ENCODE measurements around the gene TMEM116. TPM values are rescaled to one million over a fixed set of nuclear protein-coding genes. Genes with fewer than 3 reads are reported as not detected.

TMEM116 gene
- total and polyA plus RNA-seq, 7 donors, result 3.0 to 16.6 (median 7.5) TPM

DNA sequence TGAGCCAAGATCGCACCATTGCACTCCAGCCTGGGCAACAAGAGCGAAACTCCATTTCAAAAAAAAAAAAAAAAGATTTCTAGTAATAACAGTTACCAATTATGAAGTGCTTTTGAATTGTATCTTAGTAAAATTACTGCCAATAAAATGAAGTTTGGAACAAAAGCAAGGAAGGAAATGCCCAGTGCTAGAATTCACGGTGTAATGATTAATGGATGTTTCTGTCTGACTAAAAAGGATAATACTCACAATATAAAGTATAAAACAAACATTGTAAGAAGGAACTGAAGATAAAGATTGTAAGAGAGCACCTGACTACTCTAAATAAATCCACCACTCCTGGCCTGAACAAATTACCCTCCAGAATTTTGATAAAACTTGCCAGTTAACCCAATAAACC, 4.0 kb downstream of the TMEM116 start:
- Histone ChIP-seq H3K4me3 (no peak overlapping the region), H3K4me1 (peaks cover 0 to 31% (median 19%) of the 10 kb centered on the region in 4 donors), H3K9me3 (no peaks in the 10 kb centered on the region), H3K27me3 (no peaks in the 10 kb centered on the region), H3K36me3 (no peaks in the 10 kb centered on the region), H3K27ac (no peak overlapping the region)
- TF ChIP-seq EP300 (IDR thresholded peaks at IDR 0.05) (no peak), POLR2AphosphoS5 (IDR thresholded peaks at IDR 0.05) (no peak), POLR2A (IDR thresholded peaks at IDR 0.05) (no peak)
- TF ChIP-seq, protein P1, sequence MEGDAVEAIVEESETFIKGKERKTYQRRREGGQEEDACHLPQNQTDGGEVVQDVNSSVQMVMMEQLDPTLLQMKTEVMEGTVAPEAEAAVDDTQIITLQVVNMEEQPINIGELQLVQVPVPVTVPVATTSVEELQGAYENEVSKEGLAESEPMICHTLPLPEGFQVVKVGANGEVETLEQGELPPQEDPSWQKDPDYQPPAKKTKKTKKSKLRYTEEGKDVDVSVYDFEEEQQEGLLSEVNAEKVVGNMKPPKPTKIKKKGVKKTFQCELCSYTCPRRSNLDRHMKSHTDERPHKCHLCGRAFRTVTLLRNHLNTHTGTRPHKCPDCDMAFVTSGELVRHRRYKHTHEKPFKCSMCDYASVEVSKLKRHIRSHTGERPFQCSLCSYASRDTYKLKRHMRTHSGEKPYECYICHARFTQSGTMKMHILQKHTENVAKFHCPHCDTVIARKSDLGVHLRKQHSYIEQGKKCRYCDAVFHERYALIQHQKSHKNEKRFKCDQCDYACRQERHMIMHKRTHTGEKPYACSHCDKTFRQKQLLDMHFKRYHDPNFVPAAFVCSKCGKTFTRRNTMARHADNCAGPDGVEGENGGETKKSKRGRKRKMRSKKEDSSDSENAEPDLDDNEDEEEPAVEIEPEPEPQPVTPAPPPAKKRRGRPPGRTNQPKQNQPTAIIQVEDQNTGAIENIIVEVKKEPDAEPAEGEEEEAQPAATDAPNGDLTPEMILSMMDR (IDR thresholded peaks at IDR 0.05), result no peak
- no peak for DNase-seq
- 22 to 58% methylated on average over 3 of the region's 3 CpGs for WGBS, 2 donors
- intact Hi-C loops (cut with DNase I), result no loop called here

DNA sequence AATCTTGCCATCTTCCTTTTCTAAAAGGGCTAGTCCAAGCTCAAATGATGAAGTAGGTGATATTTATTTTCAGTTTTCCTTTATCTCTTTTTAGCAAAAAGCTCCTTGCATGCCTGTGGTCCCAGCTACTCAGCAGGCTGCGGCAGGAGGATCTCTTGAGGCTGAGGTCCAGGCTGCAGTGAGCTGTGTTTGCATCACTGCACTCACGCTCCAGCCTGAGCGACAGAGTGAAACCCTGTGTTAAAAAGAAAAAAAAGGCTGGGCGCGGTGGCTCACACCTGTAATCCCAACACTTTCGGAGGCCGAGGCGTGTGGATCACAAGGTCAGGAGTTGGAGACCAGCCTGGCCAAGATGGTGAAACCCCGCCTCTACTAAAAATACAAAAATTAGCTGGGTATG, 5.0 kb downstream of the TMEM116 start:
- intact Hi-C loops (cut with DNase I), result no loop called here
- Histone ChIP-seq H3K4me1 (peaks cover 0 to 30% (median 19%) of the 10 kb centered on the region in 4 donors), H3K27me3 (no peaks in the 10 kb centered on the region), H3K27ac (no peak overlapping the region), H3K36me3 (no peaks in the 10 kb centered on the region), H3K4me3 (no peak overlapping the region), H3K9me3 (no peaks in the 10 kb centered on the region)
- TF ChIP-seq EP300 (IDR thresholded peaks at IDR 0.05) (no peak), POLR2AphosphoS5 (IDR thresholded peaks at IDR 0.05) (no peak), POLR2A (IDR thresholded peaks at IDR 0.05) (no peak)
- TF ChIP-seq, protein P1 (IDR thresholded peaks at IDR 0.05), result no peak
- 51 to 81% methylated on average over 9 of the region's 9 CpGs for WGBS, 2 donors
- DNase-seq, result no peak

DNA sequence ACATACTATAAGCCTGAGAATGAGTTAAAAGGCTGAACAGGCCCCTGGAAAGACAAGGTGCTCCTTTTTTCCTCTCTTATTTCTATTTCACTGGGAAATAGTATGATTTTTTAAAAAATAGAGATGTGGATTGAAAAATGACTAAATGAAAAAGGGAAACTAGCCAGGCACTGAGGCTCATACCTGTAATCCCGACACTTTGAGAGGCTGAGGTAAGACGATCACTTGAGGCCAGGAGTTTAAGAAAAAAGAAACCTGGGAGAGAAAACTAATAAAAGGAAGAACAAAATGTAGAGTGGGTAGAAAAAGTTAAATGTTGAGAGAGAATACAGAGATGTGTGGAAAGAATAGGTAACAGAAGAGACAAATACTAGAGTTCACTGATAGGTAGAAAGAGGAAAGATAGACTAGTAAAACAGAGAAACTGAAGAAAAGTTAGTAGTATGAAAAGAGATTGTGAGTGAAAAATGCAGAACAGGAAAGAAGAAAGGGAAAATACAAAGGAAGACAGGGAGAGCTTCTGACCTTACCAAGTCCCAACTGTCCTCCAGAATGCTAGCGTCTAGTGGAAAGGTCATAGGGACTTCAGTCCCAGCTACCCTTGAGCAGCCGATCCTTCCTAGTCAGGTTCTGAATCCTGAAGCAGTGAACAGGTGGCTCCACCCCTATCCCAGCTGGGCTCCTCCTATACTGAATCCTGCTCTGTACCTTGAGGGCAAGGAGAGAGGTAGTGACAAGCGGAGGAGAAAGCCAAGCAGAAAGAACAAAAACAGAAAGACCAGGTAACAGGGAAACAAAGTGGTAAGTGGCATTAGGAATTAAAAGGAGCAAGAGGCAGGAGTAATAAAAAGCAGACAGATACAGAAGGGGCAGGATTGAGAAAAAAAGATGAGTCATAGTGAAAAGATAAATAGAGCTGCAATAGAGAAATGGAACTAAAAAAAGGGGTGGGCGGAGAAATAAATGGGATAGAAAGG, 7.3 kb downstream of the TMEM116 start:
- intact Hi-C loops (cut with DNase I), result no loop called here
- no peak for DNase-seq
- 45 to 77% methylated on average over 6 of the region's 6 CpGs for WGBS, 2 donors
- Histone ChIP-seq H3K36me3 (peaks cover 0 to 5% (median 0%) of the 10 kb centered on the region in 4 donors), H3K4me1 (peaks cover 0 to 10% (median 4%) of the 10 kb centered on the region in 4 donors), H3K27me3 (no peaks in the 10 kb centered on the region), H3K4me3 (no peak overlapping the region), H3K27ac (no peak overlapping the region), H3K9me3 (no peaks in the 10 kb centered on the region)
- TF ChIP-seq POLR2AphosphoS5 (IDR thresholded peaks at IDR 0.05), result no peak
- TF ChIP-seq EP300 (IDR thresholded peaks at IDR 0.05), result no peak
- TF ChIP-seq POLR2A (IDR thresholded peaks at IDR 0.05), result no peak
- TF ChIP-seq, protein P1 (IDR thresholded peaks at IDR 0.05), result no peak

DNA sequence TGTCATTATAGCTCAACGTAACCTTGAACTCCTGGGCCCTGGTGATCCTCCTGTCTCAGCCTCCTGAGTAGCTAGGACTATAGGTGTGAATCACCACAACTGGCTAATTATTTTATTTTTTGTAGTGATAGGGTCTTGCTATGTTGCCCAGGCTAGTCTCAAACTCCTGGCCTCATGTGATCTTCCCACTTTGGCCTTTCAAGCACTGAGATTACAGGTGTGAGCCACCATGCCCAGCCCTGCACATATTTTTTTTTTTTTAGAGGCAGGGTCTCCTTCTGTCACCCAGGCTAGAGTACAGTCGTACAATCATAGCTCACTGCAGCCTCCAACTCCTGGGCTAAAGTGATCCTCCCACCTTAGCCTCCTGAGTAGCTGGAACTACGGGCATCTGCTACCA, 8.9 kb downstream of the TMEM116 start:
- no peak for TF ChIP-seq POLR2A (IDR thresholded peaks at IDR 0.05)
- TF ChIP-seq, protein P1 (IDR thresholded peaks at IDR 0.05), result no peak
- TF ChIP-seq EP300 (IDR thresholded peaks at IDR 0.05), result no peak
- TF ChIP-seq POLR2AphosphoS5 (IDR thresholded peaks at IDR 0.05), result no peak
- 95 to 97% methylated on average over 3 of the region's 3 CpGs for WGBS, 2 donors
- no peaks in the 10 kb centered on the region for H3K9me3 ChIP-seq
- no peak for DNase-seq
- peaks cover 0 to 5% (median 0%) of the 10 kb centered on the region in 4 donors for H3K36me3 ChIP-seq
- peaks cover 0 to 10% (median 4%) of the 10 kb centered on the region in 4 donors for H3K4me1 ChIP-seq
- H3K4me3 ChIP-seq, result no peak overlapping the region
- intact Hi-C loops (cut with DNase I), result no loop called here
- no peaks in the 10 kb centered on the region for H3K27me3 ChIP-seq
- no peak overlapping the region for H3K27ac ChIP-seq

Data from sigmoid colon (tissue), 7 donors.